Natural killer cell treated with Interleukin-12 subunit alpha and Interleukin-12 subunit beta and Interleukin-15 and Interleukin-18, amount 100 ng/mL, for 72 hours (primary cell): ENCODE results near the gene MICU1. TPM values are rescaled to one million over a fixed set of nuclear protein-coding genes. Genes with fewer than 3 reads are reported as not detected.
A peak's percentile ranks its signal among the peaks of the same experiment; 100 is the strongest.
"Not testable (repeated sequence)": the region's sequence is repeated elsewhere in the genome, so short reads cannot be mapped to it uniquely, and the experiment has no call there.

Experiments
- ATAC-seq, 2 donors: fragments of 150-1000 bp; cut with Tn5 transposase in 1 of 2; sonication (Bioruptor Pico), chemical (Tn5 transposase) in 1 of 2; 2 replicates each; pipeline ENCODE4 v1.10.0; 2021
- DNase-seq: peaks from one replicate; pipeline ENCODE4 v3.0.0; 2022; ENCODE audit warnings: low spot score
- H3K27ac Mint-ChIP-seq, 2 donors: 1 replicate in 1 of 2; 2 replicates in 1 of 2; pipeline ENCODE4 v1.8.0; 2022; ENCODE audit warnings: mixed read lengths in 2 of 2, mild to moderate bottlenecking in 1 of 2, moderate library complexity in 1 of 2
- H3K27me3 Mint-ChIP-seq, 2 donors: 1 replicate in 1 of 2; 2 replicates in 1 of 2; pipeline ENCODE4 v1.8.0; 2022; ENCODE audit warnings: mixed read lengths in 2 of 2
- H3K36me3 Mint-ChIP-seq: one replicate; pipeline ENCODE4 v1.8.0; 2022; ENCODE audit warnings: mixed read lengths
- H3K4me1 Mint-ChIP-seq, 2 donors: 1 replicate in 1 of 2; 2 replicates in 1 of 2; pipeline ENCODE4 v1.8.0; 2022; ENCODE audit warnings: low read depth in 2 of 2, mixed read lengths in 2 of 2, mild to moderate bottlenecking in 1 of 2
- H3K4me3 Mint-ChIP-seq: one replicate; pipeline ENCODE4 v1.8.0; 2022; ENCODE audit warnings: mixed read lengths
- H3K9me3 Mint-ChIP-seq: 2 replicates; pipeline ENCODE4 v1.8.0; 2022; ENCODE audit warnings: mixed read lengths
- total RNA-seq, 2 donors: library from RNA; stranded (reverse); gene quantifications; one replicate each; pipeline ENCODE4 v1.2.3, GENCODE V29; 2022

Gene MICU1
- total RNA-seq = 10 to 100 TPM; 40.8 to 43.0 TPM

GRCh38 chr10:72625608-72626443, at the start of gene MICU1:
TSS of gene MICU1 (minus strand) at chr10:72626079. CDS start at chr10:72566793, 59,286 bp downstream.
- peak; percentile 100 for ATAC-seq
- Mint-ChIP-seq H3K9me3 (no peaks in the 10 kb centered on the region), H3K27ac (peak within 1 kb of the TSS; percentile 70 to 88), H3K27me3 (peaks cover 0 to 3% of the 10 kb centered on the region in 2 donors), H3K4me1 (peaks cover 12 to 14% of the 10 kb centered on the region in 2 donors), H3K4me3 (peak within 1 kb of the TSS; percentile 94), H3K36me3 (no peaks in the 10 kb centered on the region)
- DNase-seq = peak; percentile 96

DNA sequence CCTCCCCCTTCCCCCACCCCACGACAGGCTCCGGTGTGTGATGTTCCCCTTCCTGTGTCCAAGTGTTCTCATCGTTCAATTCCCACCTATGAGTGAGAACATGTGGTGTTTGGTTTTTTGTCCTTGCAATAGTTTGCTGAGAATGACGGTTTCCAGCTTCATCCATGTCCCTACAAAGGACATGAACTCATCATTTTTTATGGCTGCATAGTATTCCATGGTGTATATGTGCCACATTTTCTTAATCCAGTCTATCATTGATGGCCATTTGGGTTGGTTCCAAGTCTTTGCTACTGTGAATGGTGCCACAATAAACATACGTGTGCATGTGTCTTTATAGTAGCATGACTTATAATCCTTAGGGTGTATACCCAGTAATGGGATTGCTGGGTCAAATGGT, 48.3 kb upstream of the MICU1 start:
- H3K4me3 Mint-ChIP-seq, H3K27me3 Mint-ChIP-seq, ATAC-seq, H3K36me3 Mint-ChIP-seq, DNase-seq, H3K4me1 Mint-ChIP-seq, H3K9me3 Mint-ChIP-seq, H3K27ac Mint-ChIP-seq: not testable (repeated sequence)

- no peak overlapping the region for H3K4me3 Mint-ChIP-seq
- ATAC-seq (no peak), DNase-seq (no peak)
- H3K27ac Mint-ChIP-seq = no peak overlapping the region
- no peaks in the 10 kb centered on the region for H3K36me3 Mint-ChIP-seq
- H3K27me3 Mint-ChIP-seq = peaks cover 3 to 7% of the 10 kb centered on the region in 2 donors
- no peaks in the 10 kb centered on the region for H3K9me3 Mint-ChIP-seq
- H3K4me1 Mint-ChIP-seq = no peaks in the 10 kb centered on the region
Observed at GRCh38 chr10:72673280-72673679, 47.4 kb upstream of the MICU1 start.

DNA sequence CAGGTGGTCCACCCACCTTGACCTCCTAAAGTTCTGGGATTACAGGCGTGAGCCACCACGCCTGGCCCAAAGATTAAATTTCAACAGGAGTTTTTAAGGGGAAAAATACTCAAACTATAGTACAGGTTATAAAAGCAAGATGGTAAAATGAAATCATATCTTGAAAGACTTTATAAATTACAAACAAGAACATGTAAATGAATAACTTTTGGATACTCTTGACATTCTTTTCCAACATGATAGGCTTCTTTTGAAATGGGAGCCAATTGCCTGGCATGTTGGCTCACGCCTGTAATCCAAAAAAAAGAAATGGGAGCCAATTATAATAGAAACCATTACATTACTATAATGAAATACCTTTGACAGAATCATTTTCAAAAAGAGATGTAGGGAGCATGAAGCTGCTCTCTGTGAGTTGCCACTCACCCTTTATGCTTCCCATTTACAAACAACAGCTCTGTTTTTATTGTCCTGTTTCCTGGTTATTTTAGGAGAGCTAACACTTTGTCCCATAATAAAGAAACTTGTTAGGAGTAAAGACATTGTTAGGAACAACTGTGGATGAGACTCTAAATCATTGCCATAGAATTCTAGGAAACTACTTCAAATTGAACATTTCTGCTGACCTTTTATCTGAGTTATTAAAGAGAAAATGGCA, 41.5 kb upstream of the MICU1 start:
- H3K36me3 Mint-ChIP-seq = no peaks in the 10 kb centered on the region
- H3K4me1 Mint-ChIP-seq = no peaks in the 10 kb centered on the region
- no peaks in the 10 kb centered on the region for H3K9me3 Mint-ChIP-seq
- no peak overlapping the region for H3K4me3 Mint-ChIP-seq
- ATAC-seq (no peak), DNase-seq (no peak)
- no peak overlapping the region for H3K27ac Mint-ChIP-seq
- peaks cover 7% of the 10 kb centered on the region in 2 donors for H3K27me3 Mint-ChIP-seq

DNA sequence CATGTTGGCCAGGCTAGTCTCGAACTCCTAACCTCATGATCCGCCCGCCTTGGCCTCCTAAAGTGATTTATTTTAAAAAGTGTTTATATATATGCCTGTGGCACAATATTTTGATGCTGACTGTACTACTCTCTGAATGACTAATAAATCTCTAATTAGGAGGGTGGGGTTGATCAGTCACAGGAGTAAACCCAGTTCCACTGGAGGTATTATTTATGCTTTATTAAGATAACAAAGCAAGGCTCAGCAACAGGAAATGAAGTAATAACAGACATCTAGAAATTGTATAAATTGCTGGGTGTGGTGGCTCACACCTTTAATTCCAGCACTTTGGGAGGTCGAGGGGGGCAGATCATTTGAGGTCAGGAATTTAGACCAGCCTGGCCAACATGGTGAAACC, 40.0 kb upstream of the MICU1 start:
- ATAC-seq (no peak), DNase-seq (no peak)
- H3K27ac Mint-ChIP-seq = no peak overlapping the region
- peaks cover 5 to 7% of the 10 kb centered on the region in 2 donors for H3K27me3 Mint-ChIP-seq
- no peaks in the 10 kb centered on the region for H3K9me3 Mint-ChIP-seq
- no peak overlapping the region for H3K4me3 Mint-ChIP-seq
- no peaks in the 10 kb centered on the region for H3K36me3 Mint-ChIP-seq
- no peaks in the 10 kb centered on the region for H3K4me1 Mint-ChIP-seq

- H3K9me3 Mint-ChIP-seq = no peaks in the 10 kb centered on the region
- H3K27me3 Mint-ChIP-seq = peaks cover 7 to 10% of the 10 kb centered on the region in 2 donors
- H3K27ac Mint-ChIP-seq = no peak overlapping the region
- no peaks in the 10 kb centered on the region for H3K4me1 Mint-ChIP-seq
- DNase-seq = no peak
- no peak overlapping the region for H3K4me3 Mint-ChIP-seq
- no peaks in the 10 kb centered on the region for H3K36me3 Mint-ChIP-seq
- ATAC-seq = no peak
Observed at GRCh38 chr10:72663971-72664370, 38.1 kb upstream of the MICU1 start.

GRCh38 chr10:72661431-72661830, 35.6 kb upstream of the MICU1 start:
- Mint-ChIP-seq H3K27me3 (peaks cover 0 to 8% of the 10 kb centered on the region in 2 donors), H3K9me3 (no peaks in the 10 kb centered on the region), H3K4me3 (no peak overlapping the region), H3K36me3 (no peaks in the 10 kb centered on the region), H3K27ac (no peak overlapping the region), H3K4me1 (no peaks in the 10 kb centered on the region)
- DNase-seq (no peak), ATAC-seq (no peak)

- ATAC-seq (no peak), DNase-seq (no peak)
- no peaks in the 10 kb centered on the region for H3K4me1 Mint-ChIP-seq
Observed at GRCh38 chr10:72660220-72660619, 34.3 kb upstream of the MICU1 start.

DNA sequence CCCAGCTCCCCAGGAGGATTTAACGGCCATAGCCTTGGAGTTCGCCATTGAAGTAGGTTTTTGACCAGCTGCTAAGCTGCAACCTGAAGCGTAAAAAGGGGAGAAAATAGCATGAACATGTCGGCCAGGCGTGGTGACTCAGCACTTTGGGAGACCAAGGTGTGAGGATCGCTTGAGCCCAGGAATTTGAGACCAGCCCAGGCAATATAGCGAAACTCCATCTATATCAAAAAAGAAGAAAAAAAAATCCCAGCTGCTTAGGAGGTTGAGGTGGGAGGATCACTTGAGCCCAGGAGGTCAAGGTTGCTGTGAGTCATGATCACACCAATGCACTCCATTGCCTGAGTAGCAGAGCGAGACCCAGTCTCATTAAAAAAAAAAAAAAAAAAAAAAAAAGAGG, 33.8 kb upstream of the MICU1 start:
- ATAC-seq (no peak), DNase-seq (no peak)
- H3K4me3 Mint-ChIP-seq = no peak overlapping the region
- no peak overlapping the region for H3K27ac Mint-ChIP-seq
- no peaks in the 10 kb centered on the region for H3K36me3 Mint-ChIP-seq
- H3K9me3 Mint-ChIP-seq = no peaks in the 10 kb centered on the region
- no peaks in the 10 kb centered on the region for H3K4me1 Mint-ChIP-seq
- peaks cover 0 to 8% of the 10 kb centered on the region in 2 donors for H3K27me3 Mint-ChIP-seq

More at GRCh38 chr10:72660220-72660619, 34.3 kb upstream of the MICU1 start:
- no peaks in the 10 kb centered on the region for H3K9me3 Mint-ChIP-seq
- H3K4me3 Mint-ChIP-seq = no peak overlapping the region
- no peaks in the 10 kb centered on the region for H3K36me3 Mint-ChIP-seq
- peaks cover 0 to 8% of the 10 kb centered on the region in 2 donors for H3K27me3 Mint-ChIP-seq
- H3K27ac Mint-ChIP-seq = no peak overlapping the region

DNA sequence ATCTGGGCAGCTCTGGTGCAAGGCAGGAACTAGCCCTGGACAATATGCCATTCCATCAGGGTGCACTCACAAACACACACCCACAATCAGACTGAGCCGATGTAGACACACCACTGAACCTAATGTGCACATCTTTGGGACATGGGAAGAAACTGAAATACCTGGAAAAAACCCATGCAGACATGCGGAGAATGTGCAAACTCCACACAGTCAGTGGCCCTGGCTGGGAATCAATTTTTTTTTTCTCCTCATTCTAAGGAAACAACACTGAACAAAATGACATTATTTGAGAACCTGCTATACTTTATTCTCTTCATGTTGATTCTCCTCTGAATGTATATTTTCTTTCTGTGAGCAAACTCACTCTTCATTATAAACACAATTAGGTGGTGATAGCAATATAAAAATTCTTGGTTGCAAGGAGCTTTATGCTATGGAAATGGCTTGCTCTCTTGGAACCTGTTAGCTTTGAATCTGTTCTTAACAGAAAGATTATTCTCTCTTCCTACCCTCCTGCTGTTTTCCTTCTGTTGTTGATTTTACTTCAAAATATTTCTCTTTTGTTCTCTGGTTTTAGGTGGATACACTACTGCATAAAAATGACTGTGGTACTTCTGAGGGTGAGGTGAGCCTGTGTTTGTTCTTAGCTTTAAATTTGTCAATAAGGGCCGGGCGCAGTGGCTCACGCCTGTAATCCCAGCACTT, 33.0 kb upstream of the MICU1 start:
- ATAC-seq (no peak), DNase-seq (no peak)
- H3K4me3 Mint-ChIP-seq = no peak overlapping the region
- H3K4me1 Mint-ChIP-seq = no peaks in the 10 kb centered on the region
- no peak overlapping the region for H3K27ac Mint-ChIP-seq
- no peaks in the 10 kb centered on the region for H3K9me3 Mint-ChIP-seq
- no peaks in the 10 kb centered on the region for H3K36me3 Mint-ChIP-seq
- H3K27me3 Mint-ChIP-seq = peaks cover 0 to 8% of the 10 kb centered on the region in 2 donors

DNA sequence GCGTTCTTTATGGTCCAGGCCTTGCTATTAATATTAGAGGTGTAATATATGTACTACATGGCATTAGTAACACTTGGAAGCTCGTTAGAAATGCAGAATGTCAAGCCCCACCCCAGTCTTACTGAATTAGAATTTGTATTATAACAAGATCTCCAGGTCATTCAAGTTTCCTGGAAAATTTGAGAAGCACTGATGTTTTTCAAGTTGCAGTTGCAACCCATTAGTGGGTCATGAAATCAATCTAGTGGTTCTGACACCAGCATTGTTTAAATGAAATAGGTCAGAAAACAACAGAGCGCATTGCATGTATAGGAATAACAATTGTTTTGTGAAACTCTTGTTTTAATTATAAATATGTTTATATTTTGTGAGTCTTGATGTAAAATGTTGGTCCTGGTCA, 28.8 kb upstream of the MICU1 start:
- no peak for DNase-seq
- Mint-ChIP-seq H3K36me3 (no peaks in the 10 kb centered on the region), H3K4me1 (no peaks in the 10 kb centered on the region), H3K4me3 (no peak overlapping the region), H3K9me3 (no peaks in the 10 kb centered on the region), H3K27ac (no peak overlapping the region), H3K27me3 (peaks cover 0 to 3% of the 10 kb centered on the region in 2 donors)
- ATAC-seq = no peak

DNA sequence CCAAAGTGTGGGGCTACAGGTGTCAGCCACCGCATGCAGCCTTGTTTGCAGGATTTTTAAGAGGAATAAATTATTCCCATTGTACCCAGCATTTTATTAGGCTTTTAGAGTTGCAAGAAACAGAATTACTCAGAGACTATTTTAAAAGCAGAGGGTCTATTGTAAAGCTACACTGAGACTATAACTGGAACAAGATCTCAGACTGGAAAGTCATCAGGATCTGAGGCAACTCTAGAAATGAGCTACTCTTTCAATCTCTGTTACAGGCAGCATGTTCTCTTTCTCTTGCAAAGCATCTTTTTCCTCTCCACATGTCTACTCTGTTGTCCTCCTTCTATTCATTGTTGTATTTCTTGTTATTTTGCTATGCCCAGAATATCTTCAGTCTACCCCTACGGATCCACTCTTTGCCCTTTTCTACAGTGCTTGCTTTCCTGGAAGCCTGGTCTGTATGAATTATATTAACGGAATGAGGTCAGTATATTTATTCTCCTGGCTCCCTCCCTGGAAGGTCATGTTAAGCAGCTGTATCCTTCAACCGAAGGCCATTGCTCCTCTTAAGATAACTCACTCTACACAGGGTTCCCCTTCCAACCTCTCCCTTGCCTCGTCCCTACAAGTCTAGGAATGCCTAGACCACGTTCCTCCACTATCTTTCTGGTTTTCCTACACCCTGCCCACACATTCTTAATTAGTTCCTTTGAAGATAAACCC, 27.7 kb upstream of the MICU1 start:
- no peaks in the 10 kb centered on the region for H3K36me3 Mint-ChIP-seq
- H3K4me3 Mint-ChIP-seq = no peak overlapping the region
- DNase-seq (no peak), ATAC-seq (no peak)
- H3K27me3 Mint-ChIP-seq = no peaks in the 10 kb centered on the region
- H3K4me1 Mint-ChIP-seq = no peaks in the 10 kb centered on the region
- H3K27ac Mint-ChIP-seq = no peak overlapping the region
- no peaks in the 10 kb centered on the region for H3K9me3 Mint-ChIP-seq

DNA sequence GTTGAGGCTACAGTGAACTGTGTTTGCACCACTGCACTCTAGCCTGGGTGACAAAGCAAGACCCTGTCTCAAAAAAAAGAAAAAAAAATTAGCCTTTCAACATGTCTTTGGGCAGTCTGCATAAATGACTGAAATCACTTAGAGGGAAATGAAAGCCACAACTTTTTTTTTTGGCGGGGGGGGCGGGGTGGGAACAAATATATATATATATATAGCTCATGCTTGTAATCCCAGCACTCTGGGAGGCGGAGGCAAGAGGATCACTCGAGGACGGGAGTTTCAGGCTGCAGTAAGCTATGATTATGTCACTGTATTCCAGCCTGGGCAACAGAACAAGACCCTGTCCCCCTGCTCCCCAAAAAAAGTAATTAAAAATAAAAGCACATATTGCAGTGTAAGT, 23.4 kb upstream of the MICU1 start:
- no peaks in the 10 kb centered on the region for H3K36me3 Mint-ChIP-seq
- H3K4me3 Mint-ChIP-seq = no peak overlapping the region
- ATAC-seq = no peak
- H3K27me3 Mint-ChIP-seq = peaks cover 0 to 2% of the 10 kb centered on the region in 2 donors
- no peak overlapping the region for H3K27ac Mint-ChIP-seq
- H3K9me3 Mint-ChIP-seq = no peaks in the 10 kb centered on the region
- H3K4me1 Mint-ChIP-seq = no peaks in the 10 kb centered on the region
- no peak for DNase-seq
